MCF 10A (cell line): ENCODE results near the gene PPP2R2D. TPM values are rescaled to one million over a fixed set of nuclear protein-coding genes. Genes with fewer than 3 reads are reported as not detected.
A peak's percentile ranks its signal among the peaks of the same experiment; 100 is the strongest.

Experiments
- BruUV-seq: library from RNA; stranded (reverse); fragments of 400-500 nt; replicated peaks from 2 replicates; lab custom pipeline; 2021; lab: Mats Ljungman, UMichigan
- CTCF ChIA-PET: fragments of 300-600 bp; sonication (Branson Sonifier 250); formaldehyde crosslinking; extraction: SDS; loops from one replicate; lab custom pipeline; 2021; ENCODE audit warnings: antibody characterized with exemption, inconsistent platforms; lab: Yijun Ruan, JAX
- POLR2A ChIA-PET: fragments of 300-600, 350-650 bp; sonication (Branson Sonifier 250); formaldehyde crosslinking; extraction: SDS; loops from one replicate; lab custom pipeline; 2020; ENCODE audit warnings: antibody characterized with exemption, inconsistent platforms; lab: Yijun Ruan, JAX
- DNase-seq: peaks from one replicate; pipeline ENCODE4 v3.0.0-alpha.2; 2018; ENCODE audit not compliant: unreplicated experiment
- H3K27ac Mint-ChIP-seq: one replicate; pipeline ENCODE4 v1.8.0; 2022; ENCODE audit warnings: mild to moderate bottlenecking, low read depth, mixed read lengths; ENCODE audit not compliant: unreplicated experiment
- H3K27me3 Mint-ChIP-seq: one replicate; pipeline ENCODE4 v1.8.0; 2022; ENCODE audit warnings: mixed read lengths; ENCODE audit not compliant: insufficient read depth, unreplicated experiment
- H3K36me3 Mint-ChIP-seq: one replicate; pipeline ENCODE4 v1.8.0; 2022; ENCODE audit warnings: mild to moderate bottlenecking, moderate library complexity, mixed read lengths; ENCODE audit not compliant: insufficient read depth, unreplicated experiment
- H3K4me1 Mint-ChIP-seq: one replicate; pipeline ENCODE4 v1.8.0; 2022; ENCODE audit warnings: mixed read lengths; ENCODE audit not compliant: insufficient read depth, unreplicated experiment
- H3K4me3 Mint-ChIP-seq: one replicate; pipeline ENCODE4 v1.8.0; 2022; ENCODE audit warnings: mild to moderate bottlenecking, moderate library complexity, mixed read lengths; ENCODE audit not compliant: unreplicated experiment
- H3K9me3 Mint-ChIP-seq: one replicate; pipeline ENCODE4 v1.8.0; 2022; ENCODE audit warnings: mixed read lengths; ENCODE audit not compliant: unreplicated experiment
- intact Hi-C: fragments of 100-400 bp; cut with micrococcal nuclease; formaldehyde crosslinking; loops from 2 replicates; pipeline ENCODE4 v1.14.1; 2022
- total RNA-seq: library from RNA; stranded (reverse); gene quantifications from 2 replicates; pipeline ENCODE4 v1.2.3, GENCODE V29; 2022
- TF ChIP-seq, protein P1 (sequence below): fragments of 200-600 bp; IDR thresholded peaks from one replicate; pipeline ENCODE4 v1.8.0; 2022; ENCODE audit warnings: antibody characterized with exemption, mild to moderate bottlenecking; ENCODE audit not compliant: unreplicated experiment

The PPP2R2D gene
- total RNA-seq, 1 experiment from 2014 or later, result 35.5 TPM

- TF ChIP-seq, protein P1, sequence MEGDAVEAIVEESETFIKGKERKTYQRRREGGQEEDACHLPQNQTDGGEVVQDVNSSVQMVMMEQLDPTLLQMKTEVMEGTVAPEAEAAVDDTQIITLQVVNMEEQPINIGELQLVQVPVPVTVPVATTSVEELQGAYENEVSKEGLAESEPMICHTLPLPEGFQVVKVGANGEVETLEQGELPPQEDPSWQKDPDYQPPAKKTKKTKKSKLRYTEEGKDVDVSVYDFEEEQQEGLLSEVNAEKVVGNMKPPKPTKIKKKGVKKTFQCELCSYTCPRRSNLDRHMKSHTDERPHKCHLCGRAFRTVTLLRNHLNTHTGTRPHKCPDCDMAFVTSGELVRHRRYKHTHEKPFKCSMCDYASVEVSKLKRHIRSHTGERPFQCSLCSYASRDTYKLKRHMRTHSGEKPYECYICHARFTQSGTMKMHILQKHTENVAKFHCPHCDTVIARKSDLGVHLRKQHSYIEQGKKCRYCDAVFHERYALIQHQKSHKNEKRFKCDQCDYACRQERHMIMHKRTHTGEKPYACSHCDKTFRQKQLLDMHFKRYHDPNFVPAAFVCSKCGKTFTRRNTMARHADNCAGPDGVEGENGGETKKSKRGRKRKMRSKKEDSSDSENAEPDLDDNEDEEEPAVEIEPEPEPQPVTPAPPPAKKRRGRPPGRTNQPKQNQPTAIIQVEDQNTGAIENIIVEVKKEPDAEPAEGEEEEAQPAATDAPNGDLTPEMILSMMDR, result no peak
- no TSS peak for BruUV-seq
- H3K4me1 Mint-ChIP-seq, result no peaks in the 10 kb centered on the region
- peaks cover 75% of the 10 kb centered on the region for H3K36me3 Mint-ChIP-seq
- intact Hi-C loops, result no loop called here
- no peak overlapping the region for H3K4me3 Mint-ChIP-seq
- ChIA-PET POLR2A (no interaction called here), CTCF (interaction anchor here (0.6 to 0.7 kb wide), 2 partner anchors 114 to 184 kb away, joined by 3 to 4 read pairs; no protein-coding TSS in a partner anchor)
- H3K27ac Mint-ChIP-seq, result no peak overlapping the region
- H3K27me3 Mint-ChIP-seq, result no peaks in the 10 kb centered on the region
- no peaks in the 10 kb centered on the region for H3K9me3 Mint-ChIP-seq
- DNase-seq, result no peak
Measured at GRCh38 chr10:131954356-131954965, 53.7 kb downstream of the PPP2R2D start.

DNA sequence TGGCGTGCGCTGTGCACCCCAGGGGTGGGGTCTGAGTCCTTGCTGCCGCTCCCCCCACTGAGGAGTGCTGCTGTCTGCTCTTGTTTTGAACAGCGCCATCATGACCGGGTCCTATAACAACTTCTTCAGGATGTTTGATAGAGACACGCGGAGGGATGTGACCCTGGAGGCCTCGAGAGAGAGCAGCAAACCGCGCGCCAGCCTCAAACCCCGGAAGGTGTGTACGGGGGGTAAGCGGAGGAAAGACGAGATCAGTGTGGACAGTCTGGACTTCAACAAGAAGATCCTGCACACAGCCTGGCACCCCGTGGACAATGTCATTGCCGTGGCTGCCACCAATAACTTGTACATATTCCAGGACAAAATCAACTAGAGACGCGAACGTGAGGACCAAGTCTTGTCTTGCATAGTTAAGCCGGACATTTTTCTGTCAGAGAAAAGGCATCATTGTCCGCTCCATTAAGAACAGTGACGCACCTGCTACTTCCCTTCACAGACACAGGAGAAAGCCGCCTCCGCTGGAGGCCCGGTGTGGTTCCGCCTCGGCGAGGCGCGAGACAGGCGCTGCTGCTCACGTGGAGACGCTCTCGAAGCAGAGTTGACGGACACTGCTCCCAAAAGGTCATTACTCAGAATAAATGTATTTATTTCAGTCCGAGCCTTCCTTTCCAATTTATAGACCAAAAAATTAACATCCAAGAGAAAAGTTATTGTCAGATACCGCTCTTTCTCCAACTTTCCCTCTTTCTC is 55.0 kb downstream of the PPP2R2D start:
- Mint-ChIP-seq H3K27ac (no peak overlapping the region), H3K4me3 (no peak overlapping the region), H3K4me1 (no peaks in the 10 kb centered on the region), H3K36me3 (peaks cover 68% of the 10 kb centered on the region), H3K27me3 (no peaks in the 10 kb centered on the region), H3K9me3 (no peaks in the 10 kb centered on the region)
- ChIA-PET POLR2A (no interaction called here), CTCF (no interaction called here)
- no peak for DNase-seq
- TSS peak; percentile 74 for BruUV-seq
- TF ChIP-seq, protein P1, result no peak
- intact Hi-C loops, result no loop called here

- Mint-ChIP-seq H3K27ac (no peak overlapping the region), H3K4me1 (no peaks in the 10 kb centered on the region), H3K9me3 (no peaks in the 10 kb centered on the region), H3K36me3 (peaks cover 64% of the 10 kb centered on the region), H3K27me3 (no peaks in the 10 kb centered on the region), H3K4me3 (no peak overlapping the region)
- BruUV-seq, result no TSS peak
- POLR2A ChIA-PET, result no interaction called here
- DNase-seq, result no peak
- intact Hi-C loops, result no loop called here
- CTCF ChIA-PET, result interaction anchor here (0.6 kb wide), 1 partner anchor 11 kb away, joined by 3 read pairs; no protein-coding TSS in a partner anchor
- TF ChIP-seq, protein P1, result no peak
Measured at GRCh38 chr10:131959841-131960240, 59.0 kb downstream of the PPP2R2D start.

GRCh38 chr10:131960631-131961046 is 59.8 kb downstream of the PPP2R2D start:
- H3K9me3 Mint-ChIP-seq, result no peaks in the 10 kb centered on the region
- no peaks in the 10 kb centered on the region for H3K4me1 Mint-ChIP-seq
- CTCF ChIA-PET, result interaction anchor here (0.9 kb wide), 3 partner anchors 18 to 63 kb away, joined by 4 read pairs; no protein-coding TSS in a partner anchor
- H3K27ac Mint-ChIP-seq, result no peak overlapping the region
- no peak for DNase-seq
- H3K4me3 Mint-ChIP-seq, result no peak overlapping the region
- BruUV-seq, result no TSS peak
- intact Hi-C loops, result no loop called here
- POLR2A ChIA-PET, result no interaction called here
- peaks cover 62% of the 10 kb centered on the region for H3K36me3 Mint-ChIP-seq
- no peaks in the 10 kb centered on the region for H3K27me3 Mint-ChIP-seq
- TF ChIP-seq, protein P1, result no peak
